Ammon's horn (tissue), 1 donor: ENCODE results near the gene VPS16.

Experiments
- DNase-seq: peaks from one replicate; pipeline ENCODE4 v3.0.0-alpha.2; 2016; ENCODE audit warnings: low spot score

The VPS16 gene

DNA sequence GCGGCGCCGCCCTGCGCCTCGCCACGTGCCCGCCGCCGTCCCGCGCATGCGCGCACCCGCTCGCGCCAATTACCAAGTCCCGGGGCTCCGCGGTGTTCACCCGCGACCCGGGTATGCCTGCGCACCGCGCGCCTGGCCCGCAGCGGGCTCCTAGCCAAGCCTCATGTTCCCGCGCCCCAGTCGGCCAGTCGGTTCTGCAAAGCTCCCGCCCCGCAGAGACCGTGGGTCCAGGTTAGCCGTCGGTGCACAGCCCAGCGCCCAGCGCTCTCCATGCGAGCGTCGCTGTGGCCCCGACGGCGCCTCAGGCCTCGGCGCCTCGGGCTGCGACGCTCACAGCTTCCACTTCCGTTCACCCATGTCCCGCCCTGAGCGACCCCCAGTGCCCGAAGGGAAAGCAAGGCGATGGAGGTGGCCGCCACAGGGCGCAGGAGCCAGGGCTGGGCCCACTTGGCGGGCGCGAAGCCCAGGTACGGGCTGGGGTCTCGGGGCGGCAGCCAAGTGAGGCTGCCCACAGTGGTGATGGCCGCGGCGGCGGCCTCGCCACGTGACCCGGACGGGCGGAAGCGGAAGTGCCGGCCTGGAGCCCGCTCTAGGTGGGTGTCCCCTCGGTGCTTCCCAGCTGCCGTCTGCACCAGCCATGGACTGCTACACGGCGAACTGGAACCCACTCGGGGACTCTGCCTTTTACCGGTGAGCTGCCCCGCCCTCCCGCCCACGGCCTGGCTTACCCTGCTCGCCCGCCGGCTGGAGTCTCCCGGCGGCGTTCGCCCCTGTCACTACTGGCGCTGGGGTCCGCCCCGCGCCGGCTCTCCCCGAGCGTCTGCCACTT is at the start of gene VPS16, which contains the start of gene PCED1A:
VPS16 (plus strand) TSS at position 608 of the 829 bp plus-strand sequence; CDS start at position 638, 30 bp downstream.
PCED1A (minus strand) TSS at position 518 of the 829 bp plus-strand sequence. CDS start 743 bp downstream, outside the sequence.
- peak; percentile 89 for DNase-seq

DNA sequence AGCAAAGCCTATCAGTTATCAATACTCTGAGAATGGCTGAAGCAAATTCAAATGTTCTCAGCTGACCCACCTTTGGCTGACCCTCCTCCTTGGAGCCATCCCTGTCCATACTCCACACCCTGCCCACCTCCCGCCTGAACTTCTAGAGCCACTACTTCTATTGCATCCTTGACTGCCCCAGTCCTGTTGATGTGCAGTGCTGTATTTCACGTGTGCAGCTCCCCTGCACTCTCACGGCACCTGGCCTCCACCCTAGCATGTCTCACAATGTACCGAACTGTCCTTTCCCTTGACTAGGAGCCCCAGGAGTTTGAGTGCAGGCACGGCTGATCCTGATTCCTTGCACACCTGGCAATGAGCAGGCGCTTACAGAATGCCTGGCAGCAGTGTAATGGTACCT is 47.1 kb upstream of the VPS16 start:
- DNase-seq = no peak

DNA sequence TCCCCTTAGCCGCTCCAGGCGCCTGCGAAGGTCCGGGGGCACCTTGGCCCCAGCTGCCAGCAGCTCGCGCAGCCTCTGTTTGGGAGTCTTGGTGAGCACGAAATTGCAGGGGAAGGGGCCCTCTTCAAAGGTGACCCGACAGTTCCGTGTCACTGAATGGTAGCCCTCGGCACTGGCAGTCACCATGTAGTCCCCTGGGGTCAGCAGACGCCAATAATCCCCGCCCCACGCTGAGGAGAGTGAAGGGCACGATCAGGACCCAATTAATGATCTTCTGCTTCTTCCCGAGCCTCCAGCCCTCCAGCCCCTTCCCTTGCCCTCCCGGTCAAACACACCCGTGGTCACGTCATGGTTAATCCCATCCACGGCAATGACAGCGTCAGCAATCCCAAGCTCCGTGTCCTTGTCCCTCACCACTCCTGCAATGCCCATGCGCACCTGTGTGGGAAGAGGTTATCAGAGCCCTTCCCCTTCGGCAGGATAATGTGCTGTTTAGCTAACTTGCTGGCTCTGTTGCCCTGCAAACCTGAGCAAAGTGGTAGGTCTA is 46.3 kb upstream of the VPS16 start:
- no peak for DNase-seq

DNA sequence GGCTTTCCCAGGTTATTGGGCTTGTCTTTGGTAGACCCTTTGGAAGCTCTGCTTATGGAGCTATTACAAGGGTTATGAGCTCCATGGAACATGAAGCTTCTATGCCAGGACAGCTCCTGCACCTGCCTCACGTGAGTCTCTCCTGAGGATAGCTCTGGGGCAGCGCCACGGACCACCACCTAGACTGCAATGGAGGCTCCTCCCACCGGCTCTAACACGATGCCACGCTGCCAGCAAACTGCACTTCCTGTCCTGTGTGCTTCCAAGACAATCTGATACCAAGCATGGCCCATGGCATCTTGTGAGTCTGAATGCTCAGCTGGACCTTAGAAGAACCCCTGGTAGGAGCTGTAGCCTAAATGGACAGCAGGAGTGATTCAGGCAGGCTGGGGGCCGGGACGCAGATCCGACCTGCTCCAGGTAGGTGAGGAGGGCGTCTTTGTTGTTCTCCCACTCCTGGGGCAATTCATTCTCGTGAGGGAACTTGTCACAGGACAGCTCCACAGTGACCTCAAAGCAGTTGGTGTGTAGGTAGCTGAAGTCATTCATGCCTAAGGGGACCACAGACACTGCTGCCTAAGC is 45.6 kb upstream of the VPS16 start:
- DNase-seq = no peak

GRCh38 chr20:2795451-2795850 is 45.1 kb upstream of the VPS16 start:
- DNase-seq = no peak

- no peak for DNase-seq
Measured at GRCh38 chr20:2796011-2796660, 44.4 kb upstream of the VPS16 start.

DNA sequence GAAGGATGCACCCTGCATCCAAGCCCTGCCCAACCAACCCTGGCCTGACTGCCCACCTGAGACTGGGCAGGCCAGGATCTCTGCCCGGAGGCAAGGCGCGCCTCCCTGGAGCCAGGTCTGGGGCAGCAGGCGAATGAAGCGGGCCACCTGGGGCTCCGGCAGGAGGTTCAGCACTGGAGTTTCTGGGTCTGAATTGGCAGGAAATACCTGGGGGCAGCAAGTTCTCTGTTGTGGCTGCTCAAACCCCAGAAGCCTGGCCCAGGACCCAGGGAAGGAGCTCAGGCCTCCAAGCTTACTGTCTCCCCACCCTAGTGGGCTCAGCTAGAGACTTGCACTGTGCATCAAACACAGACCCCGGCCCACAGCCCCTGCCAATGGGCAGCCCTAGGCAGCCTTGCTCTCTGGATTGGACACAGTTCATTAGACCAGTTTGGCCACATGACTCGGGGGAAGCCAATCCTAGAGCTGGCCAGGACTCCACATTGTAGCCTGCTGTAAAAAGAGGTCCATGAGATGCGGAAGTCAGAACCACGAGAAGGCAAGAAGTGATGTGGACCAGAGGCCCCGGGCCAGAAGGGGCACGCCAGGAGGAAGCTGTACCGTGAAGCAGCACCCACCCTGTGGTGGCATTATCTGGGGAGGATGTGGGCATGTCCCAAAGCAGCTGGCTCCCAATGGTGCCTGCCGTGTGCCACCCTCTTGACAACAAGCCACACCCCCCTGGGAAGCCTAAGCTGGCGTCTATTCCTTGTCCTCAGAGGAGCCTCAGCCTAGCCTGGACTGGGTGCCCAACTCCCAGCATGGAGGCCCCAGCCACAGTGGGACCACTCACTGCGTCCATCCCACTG is 43.2 kb upstream of the VPS16 start:
- no peak for DNase-seq

GRCh38 chr20:2798095-2798805 is 42.3 kb upstream of the VPS16 start:
- no peak for DNase-seq

GRCh38 chr20:2798814-2799213 is 41.7 kb upstream of the VPS16 start:
- DNase-seq = no peak

DNA sequence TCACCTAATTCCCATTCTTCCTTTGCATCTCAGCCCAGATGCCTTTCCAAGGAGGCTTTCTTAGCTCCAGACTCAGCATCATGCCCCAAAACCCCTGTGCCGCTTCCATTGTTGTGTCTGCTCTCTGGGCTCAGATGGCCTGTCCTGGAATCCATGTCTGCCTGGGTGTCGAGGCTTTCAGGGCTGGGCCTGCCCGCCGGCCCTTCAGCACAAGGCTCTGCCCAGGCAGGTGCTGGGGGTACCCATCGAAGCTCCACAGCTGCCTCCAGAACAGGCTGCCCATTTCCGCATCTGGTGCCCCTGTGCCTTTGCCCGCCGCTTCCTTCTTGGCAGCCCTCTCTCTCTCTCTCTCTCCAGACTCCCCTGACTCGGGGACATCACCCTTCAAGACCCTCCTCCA is 41.3 kb upstream of the VPS16 start:
- no peak for DNase-seq

- DNase-seq = no peak
Measured at GRCh38 chr20:2799688-2800520, 40.6 kb upstream of the VPS16 start.

DNA sequence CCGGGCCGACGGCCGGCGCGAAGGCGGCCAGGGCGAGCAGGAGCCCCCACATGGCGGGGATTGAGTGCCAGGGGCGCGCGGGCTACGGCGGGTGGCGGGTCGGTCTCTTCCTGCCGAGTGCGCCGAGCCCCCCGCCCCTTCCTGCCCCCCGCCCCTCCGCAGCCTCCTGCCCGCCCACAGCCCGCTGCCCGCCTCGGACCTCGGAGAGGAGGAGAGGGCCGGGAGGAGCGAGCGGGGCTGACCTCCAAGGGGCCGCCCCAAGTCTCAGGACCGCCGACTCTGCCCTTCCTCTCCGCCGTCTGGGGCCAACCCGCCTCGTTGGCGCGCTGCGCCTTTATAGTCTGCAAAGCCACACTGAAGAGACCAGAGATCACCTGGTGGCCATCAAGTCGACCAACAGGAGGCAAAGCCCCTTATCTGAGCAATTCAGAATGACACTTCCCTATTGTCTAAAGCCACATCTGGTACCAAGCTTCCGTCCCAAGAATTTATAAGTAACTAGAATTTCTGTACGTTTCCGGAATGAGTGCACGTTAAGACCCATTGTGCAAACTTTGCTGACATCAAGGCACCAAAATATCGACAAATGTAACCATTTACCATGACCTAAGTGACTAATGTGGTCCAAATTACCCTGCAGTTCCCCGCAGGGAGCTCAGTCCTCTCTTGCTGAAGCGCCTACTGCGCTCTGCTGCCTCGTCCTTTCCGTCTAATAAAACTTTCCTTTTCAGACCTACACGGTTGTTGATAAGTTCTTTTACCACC is 39.8 kb upstream of the VPS16 start, which contains the start of gene CPXM1:
CPXM1 (minus strand) TSS at position 107 of the 765 bp plus-strand sequence; CDS start at position 52, 55 bp downstream.
- no peak for DNase-seq

- DNase-seq = no peak
Measured at GRCh38 chr20:2801286-2801728, 39.2 kb upstream of the VPS16 start.

- no peak for DNase-seq
Measured at GRCh38 chr20:2804041-2804828, 36.3 kb upstream of the VPS16 start.

- DNase-seq = no peak
Measured at GRCh38 chr20:2804852-2805688, 35.5 kb upstream of the VPS16 start.

DNA sequence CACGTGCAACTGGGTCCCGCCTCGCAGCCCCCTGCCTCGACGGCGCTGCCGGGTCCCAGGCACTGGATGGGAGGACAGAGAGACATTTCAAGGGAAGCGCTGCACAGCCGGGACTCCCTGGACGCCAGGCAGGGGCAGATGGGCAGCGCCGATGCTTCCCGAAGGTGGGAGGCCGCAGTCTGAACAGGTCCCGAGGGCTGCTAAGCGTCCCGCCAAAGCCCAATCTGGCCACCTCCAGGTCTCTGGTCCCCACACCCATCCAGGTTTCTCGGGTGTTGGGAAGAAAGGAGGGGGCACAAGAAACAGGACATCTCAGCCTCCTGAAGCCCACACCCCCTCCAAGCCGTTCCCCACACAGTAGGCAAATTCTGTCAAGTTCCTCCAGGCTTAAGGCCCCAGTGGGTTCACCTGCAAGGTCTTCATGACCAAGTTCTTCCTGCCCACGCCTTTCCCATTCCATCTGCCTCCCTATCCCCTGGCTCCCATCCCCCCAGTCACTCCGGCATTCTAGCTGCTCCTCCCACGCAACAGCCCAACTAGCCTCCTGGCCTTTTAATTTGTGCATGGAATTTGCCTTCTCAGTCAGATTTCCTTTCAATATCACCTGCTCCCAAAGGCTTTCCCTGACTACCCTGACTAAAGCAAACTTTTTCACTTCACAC is 34.7 kb upstream of the VPS16 start:
- DNase-seq = no peak

GRCh38 chr20:2806351-2806701 is 34.2 kb upstream of the VPS16 start:
- DNase-seq = no peak
